ENCODE results near the gene ADAMTS17.

DNA sequence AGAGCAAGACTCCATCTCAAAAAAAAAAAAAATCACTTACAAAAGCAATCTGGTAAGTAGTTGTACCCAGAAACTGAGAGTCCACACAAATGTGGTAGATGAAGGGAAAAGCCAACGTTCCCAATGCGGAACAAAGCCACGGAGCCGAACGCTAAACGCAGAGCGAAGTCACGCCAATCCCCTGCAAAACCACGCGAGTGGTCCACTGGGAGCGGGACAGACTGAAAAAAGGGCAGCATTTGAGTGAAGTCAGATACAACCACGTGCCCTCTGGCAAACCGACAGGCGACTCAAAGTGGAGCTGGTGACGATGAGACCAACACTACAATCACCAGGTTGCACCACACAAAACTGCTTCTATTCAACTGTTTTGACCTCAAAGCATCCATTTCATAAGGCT lies 362.4 kb downstream of the ADAMTS17 start:
- TF ChIP-seq RAD21 (IDR thresholded peaks at IDR 0.05; ENCODE audit: low read depth) (no peak), TAF1 (IDR thresholded peaks at IDR 0.05; ENCODE audit: low read depth) (no peak), CREB1 (IDR thresholded peaks at IDR 0.05; ENCODE audit: low read depth) (no peak)

All from Ishikawa (cell line).